AG04450 (cell line): Measurements from ENCODE around the gene ITPK1. TPM values are rescaled to one million over a fixed set of nuclear protein-coding genes. Genes with fewer than 3 reads are reported as not detected.

Experiments used
- CTCF ChIA-PET: fragments of 300-600, 350-600 bp; formaldehyde crosslinking; extraction: SDS; loops from one replicate; lab custom pipeline; 2022; ENCODE audit warnings: antibody characterized with exemption, inconsistent platforms; lab: Charles Lee
- POLR2A ChIA-PET: fragments of 350-600 bp; formaldehyde crosslinking; extraction: SDS; loops from one replicate; lab custom pipeline; 2021; ENCODE audit warnings: antibody characterized with exemption, inconsistent platforms; lab: Yijun Ruan, JAX
- DNase-seq: peaks from one replicate; pipeline ENCODE4 v3.0.0-alpha.2; 2011; ENCODE audit warnings: low read depth, low spot score
- H3K27ac ChIP-seq: one replicate; pipeline ENCODE4 v1.5.1; 2012; ENCODE audit warnings: low read depth, low read length, control low read depth
- H3K27me3 ChIP-seq: one replicate; pipeline ENCODE4 v1.6.0; 2012; ENCODE audit warnings: low read length; ENCODE audit not compliant: control insufficient read depth, insufficient read depth
- H3K4me3 ChIP-seq: 2 replicates; pipeline ENCODE4 v1.5.1; 2011; ENCODE audit warnings: mild to moderate bottlenecking, low read depth, low read length, control low read depth
- H3K9me3 ChIP-seq: 2 replicates; pipeline ENCODE4 v1.5.1; 2012; ENCODE audit warnings: low read length; ENCODE audit not compliant: control insufficient read depth, insufficient read depth
- CTCF ChIP-seq: IDR thresholded peaks from 2 replicates; pipeline ENCODE4 v1.5.1; 2011; ENCODE audit warnings: low read depth, low read length, control low read depth, inconsistent platforms
- polyA plus RNA-seq: library from polyadenylated mRNA; depleted of rRNA; stranded (reverse); fragments of >200 nt; gene quantifications from 2 replicates; pipeline ENCODE4 v1.2.3, GENCODE V29; 2011

Gene ITPK1
- polyA plus RNA-seq, 1 experiment, result 13.6 TPM

- no peak for DNase-seq
- H3K4me3 ChIP-seq, result no peak overlapping the region
- ChIA-PET POLR2A (no interaction called here), CTCF (interaction anchor here (0.6 to 1.2 kb wide), 2 partner anchors 20 to 206 kb away, joined by 3 to 4 read pairs; no protein-coding TSS in a partner anchor)
- no peak overlapping the region for H3K27ac ChIP-seq
- peaks cover 2% of the 10 kb centered on the region for H3K27me3 ChIP-seq
- no peaks in the 10 kb centered on the region; the same call in 1 of the 2 replicates for H3K9me3 ChIP-seq
- no peak for TF ChIP-seq CTCF
These were observed 183.0 kb downstream of the ITPK1 start for GRCh38 chr14:92932448-92933395.

GRCh38 chr14:92931681-92932447, 183.9 kb downstream of the ITPK1 start:
- no peaks in the 10 kb centered on the region; the same call in 1 of the 2 replicates for H3K9me3 ChIP-seq
- ChIA-PET CTCF (no interaction called here), POLR2A (no interaction called here)
- no peak for TF ChIP-seq CTCF
- peaks cover 2% of the 10 kb centered on the region for H3K27me3 ChIP-seq
- no peak overlapping the region for H3K4me3 ChIP-seq
- DNase-seq, result no peak
- H3K27ac ChIP-seq, result no peak overlapping the region

GRCh38 chr14:92930737-92931602, 184.8 kb downstream of the ITPK1 start:
- DNase-seq, result no peak
- CTCF ChIA-PET, result no interaction called here
- POLR2A ChIA-PET, result no interaction called here
- Histone ChIP-seq H3K4me3 (no peak overlapping the region), H3K27me3 (peaks cover 2% of the 10 kb centered on the region), H3K27ac (no peak overlapping the region), H3K9me3 (no peaks in the 10 kb centered on the region; the same call in 1 of the 2 replicates)
- TF ChIP-seq CTCF, result no peak

GRCh38 chr14:92929689-92930608, 185.8 kb downstream of the ITPK1 start:
- TF ChIP-seq CTCF, result no peak
- CTCF ChIA-PET, result no interaction called here
- no peak for DNase-seq
- Histone ChIP-seq H3K4me3 (no peak overlapping the region), H3K27ac (no peak overlapping the region), H3K9me3 (no peaks in the 10 kb centered on the region; the same call in 1 of the 2 replicates), H3K27me3 (peaks cover 2% of the 10 kb centered on the region)
- POLR2A ChIA-PET, result no interaction called here
